CMK (cell line): ENCODE measurements around the gene SKIC2.
A peak's percentile ranks its signal among the peaks of the same experiment; 100 is the strongest.
"Not testable (repeated sequence)": the region's sequence is repeated elsewhere in the genome, so short reads cannot be mapped to it uniquely, and the experiment has no call there.

Experiments
- DNase-seq: peaks from one replicate; pipeline ENCODE4 v3.0.0-alpha.2; 2010; ENCODE audit warnings: low read depth

Gene SKIC2

DNA sequence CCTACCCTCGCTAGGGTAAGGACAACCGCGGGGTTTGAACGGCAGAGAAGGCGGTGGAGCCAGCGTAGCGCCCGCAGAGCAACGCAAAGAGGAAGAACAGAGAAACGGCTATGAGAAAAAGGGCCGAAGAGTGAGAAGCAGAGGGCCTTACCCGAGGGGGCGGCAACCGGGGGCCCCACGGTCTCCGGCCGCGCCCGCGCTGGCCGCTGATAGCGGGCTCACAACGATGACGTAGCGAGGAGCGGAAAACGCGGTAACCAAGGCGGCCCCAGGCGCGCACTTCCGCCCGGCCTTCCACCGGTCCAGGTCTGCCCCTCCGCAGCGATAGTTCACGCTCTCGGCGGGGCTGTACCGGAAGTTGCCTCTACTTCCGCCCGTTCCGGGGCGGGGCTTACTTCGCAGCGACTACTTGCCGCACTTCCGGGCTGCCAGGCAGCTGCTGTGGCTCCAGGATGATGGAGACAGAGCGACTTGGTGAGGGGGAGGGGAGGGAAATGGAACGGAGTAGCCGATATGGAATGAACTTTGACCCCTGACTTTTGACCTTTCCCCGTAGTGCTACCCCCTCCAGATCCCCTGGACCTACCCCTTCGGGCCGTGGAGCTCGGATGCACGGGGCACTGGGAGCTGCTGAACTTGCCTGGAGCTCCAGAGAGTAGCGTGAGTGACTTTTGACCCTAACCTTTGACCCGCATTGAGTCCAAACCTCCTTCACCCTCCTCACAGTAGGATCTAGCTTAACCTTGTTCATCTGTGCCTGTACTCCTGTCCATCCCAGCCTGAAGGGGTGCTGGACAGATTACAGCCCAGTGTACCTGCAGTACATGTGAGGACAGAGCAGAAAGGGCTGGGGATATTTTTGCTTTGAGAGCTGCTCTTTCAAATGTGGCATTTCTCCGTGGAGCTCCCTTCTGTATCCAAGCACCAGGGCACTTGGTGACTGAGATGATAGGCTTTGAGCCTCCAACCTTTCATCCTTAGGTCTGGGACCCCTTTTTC, at the start of gene SKIC2, which contains the start of gene NELFE:
Gene SKIC2, plus strand, starts transcription at position 435 of the 999 bp plus-strand sequence. Its CDS starts 18 bp downstream, at position 453.
Gene NELFE, minus strand, starts transcription at position 231 of the 999 bp plus-strand sequence. CDS start 525 bp downstream, outside the sequence.
- DNase-seq, result peak; percentile 96

DNA sequence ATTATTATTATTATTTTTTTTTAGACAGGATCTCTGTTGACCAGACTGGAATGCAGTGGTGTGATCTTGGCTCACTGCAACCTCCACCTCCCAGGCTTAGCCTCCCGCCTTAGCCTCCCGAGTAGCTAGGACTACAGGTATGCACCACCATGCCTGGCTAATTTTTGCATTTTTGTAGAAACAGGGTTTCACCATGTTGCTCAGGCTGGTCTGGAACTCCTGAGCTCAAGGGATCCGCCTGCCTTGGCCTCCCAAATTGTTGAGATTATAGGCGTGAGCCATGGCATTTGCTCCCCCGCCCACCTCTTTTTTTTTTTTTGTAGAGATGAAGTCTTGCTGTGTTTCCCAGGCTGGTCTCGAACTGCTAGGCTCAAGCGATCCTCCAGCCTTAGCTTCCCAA, 49.7 kb upstream of the SKIC2 start:
- DNase-seq, result not testable (repeated sequence)

GRCh38 chr6:31911826-31912585, 47.0 kb upstream of the SKIC2 start:
- DNase-seq, result no peak

GRCh38 chr6:31915351-31915750, 43.6 kb upstream of the SKIC2 start:
- DNase-seq, result no peak

DNA sequence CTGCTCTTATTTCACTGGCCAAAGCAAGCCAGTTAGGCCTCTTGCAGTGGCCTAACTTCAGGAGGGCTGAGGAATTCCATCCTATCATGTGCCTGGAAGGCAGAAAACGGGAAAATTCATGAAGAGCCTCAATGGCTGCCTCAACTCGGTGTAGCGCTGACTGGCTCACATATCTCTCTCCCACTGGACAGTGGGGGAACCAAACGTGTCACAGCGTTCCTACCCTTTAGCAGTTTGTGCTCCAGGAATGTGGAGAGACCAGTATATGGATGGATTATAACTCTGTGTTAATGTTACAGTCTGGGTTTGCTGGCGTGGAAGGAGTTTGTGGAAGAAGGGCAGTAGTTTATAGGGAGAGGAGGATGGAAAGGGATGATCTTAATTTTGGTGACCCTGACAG, 43.2 kb upstream of the SKIC2 start:
- DNase-seq, result no peak

DNA sequence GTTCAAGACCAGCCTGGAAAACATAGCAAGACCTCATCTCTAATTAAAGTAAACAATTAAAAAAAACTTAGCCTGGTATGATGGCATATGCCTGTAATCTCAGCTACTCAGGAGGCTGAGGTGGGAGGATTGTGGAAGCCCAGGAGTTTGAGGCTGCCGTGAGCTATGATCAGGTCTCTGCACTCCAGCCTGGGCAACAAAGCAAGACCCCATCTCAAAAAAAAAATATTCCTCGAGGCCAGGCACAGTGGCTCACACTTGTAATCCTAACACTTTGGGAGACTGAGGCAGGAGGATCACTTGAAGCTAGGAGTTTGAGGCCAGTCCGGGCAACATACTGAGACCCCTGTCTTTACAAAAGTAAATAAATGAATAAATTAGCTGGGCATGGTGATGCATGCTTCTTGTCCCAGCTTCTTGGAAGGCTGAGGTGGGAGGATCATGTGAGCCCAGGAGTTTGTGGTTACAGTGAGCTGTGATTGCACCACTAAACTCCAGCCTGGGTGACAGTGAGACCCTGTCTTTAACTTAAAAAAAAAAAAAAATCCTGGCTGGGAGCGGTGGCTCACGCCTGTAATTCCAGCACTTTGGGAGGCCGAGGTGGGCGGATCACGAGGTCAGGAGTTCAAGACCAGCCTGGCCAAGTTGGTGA, 40.8 kb upstream of the SKIC2 start:
- DNase-seq, result no peak

GRCh38 chr6:31919624-31920303, 39.2 kb upstream of the SKIC2 start:
- no peak for DNase-seq

GRCh38 chr6:31920811-31921210, 38.2 kb upstream of the SKIC2 start:
- DNase-seq, result no peak

DNA sequence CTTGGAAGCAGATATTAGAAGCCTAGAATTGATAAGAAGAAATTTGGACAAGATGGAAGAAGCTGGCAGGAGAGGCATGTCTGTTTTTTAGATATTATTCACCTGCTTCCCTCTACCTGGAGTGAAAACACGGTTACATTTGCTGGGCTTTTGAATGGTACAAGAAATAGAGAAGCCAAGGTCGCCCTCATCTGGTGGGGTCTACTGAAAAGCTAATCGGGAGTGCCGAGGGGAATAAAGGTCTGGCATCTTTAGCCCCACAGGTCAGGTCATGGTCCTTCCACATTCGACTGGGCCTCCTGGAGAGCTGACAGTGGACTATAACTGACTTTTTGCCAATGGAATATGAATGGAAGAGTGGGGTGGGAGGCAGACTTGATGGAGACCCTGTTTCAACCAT, 36.0 kb upstream of the SKIC2 start:
- no peak for DNase-seq

- no peak for DNase-seq
Observed at GRCh38 chr6:31927242-31927862, 31.6 kb upstream of the SKIC2 start, which contains the start of gene C2. Gene C2 (plus strand): TSS chr6:31927717. CDS start chr6:31927753, 36 bp downstream.

DNA sequence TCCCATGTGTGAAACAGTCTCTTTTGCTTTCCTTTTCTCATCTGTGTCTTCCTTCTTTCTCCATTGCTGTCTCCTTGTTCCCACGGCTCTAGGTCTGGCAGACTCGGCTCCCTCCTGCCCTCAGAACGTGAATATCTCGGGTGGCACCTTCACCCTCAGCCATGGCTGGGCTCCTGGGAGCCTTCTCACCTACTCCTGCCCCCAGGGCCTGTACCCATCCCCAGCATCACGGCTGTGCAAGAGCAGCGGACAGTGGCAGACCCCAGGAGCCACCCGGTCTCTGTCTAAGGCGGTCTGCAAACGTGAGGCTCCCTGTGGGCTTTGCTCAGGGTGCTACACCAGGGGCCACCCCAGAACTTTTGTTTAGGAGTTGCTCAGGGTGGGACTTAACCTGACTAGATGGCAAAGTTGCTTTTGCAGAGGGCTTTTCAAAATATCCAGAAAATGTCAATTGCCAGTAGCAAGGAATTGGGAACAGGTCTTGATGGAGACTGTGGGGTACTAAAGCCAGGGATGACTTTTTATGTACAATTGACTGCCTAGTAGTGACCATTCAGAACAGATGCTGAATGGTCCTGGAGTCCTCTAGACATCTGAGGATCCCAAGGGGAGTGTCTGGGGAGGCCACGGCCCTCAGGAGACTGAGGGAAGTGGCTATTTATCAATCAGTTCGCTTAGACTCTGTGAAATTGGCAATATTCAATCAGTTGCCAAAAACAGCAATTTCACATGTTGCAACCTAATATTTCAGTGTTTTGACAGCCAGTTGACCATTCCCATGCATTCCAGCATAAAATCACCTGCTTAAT, 30.9 kb upstream of the SKIC2 start:
- DNase-seq, result no peak

DNA sequence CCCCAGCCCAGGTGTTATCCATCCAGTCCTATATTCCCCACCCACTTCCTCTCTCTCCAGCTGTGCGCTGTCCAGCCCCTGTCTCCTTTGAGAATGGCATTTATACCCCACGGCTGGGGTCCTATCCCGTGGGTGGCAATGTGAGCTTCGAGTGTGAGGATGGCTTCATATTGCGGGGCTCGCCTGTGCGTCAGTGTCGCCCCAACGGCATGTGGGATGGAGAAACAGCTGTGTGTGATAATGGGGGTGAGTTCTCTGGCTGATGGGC, 30.4 kb upstream of the SKIC2 start:
- no peak for DNase-seq

DNA sequence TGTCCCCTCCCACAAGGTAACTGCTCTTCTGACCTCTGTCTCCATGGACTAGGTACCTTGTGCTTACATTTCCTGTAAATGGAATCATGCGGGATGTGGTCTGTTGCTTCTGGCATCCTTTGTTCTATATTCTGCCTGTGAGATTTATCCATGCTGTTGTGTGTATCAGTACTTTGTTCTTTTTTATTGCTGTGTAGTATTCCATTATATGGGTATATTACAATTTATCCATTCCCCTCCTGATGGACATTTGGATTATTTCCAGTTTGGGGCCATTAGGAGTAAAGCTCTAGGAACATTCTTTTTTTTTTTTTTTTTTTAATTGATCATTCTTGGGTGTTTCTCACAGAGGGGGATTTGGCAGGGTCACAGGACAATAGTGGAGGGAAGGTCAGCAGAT, 28.0 kb upstream of the SKIC2 start:
- DNase-seq, result no peak

GRCh38 chr6:31932137-31932536, 26.8 kb upstream of the SKIC2 start:
- not testable (repeated sequence) for DNase-seq

- no peak for DNase-seq
Observed at GRCh38 chr6:31933537-31933936, 25.4 kb upstream of the SKIC2 start.

DNA sequence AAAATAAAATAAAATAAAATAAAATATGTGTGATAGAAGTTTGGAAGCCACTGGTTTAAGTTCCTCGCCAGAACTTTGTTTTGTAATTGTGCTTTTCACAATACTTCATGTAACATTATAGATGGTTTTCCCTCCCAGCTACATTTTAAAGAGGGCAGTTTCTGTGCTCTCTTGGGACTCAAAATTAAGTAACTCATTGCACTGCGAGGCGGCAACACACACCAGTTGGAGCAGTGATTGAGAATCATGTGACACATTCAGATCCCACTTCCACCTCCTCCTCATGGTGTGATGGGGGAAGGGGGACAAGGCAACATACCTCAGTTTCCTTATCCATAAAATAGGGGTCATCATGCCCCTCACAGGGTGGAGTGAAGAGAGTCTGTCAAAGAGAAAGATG, 24.0 kb upstream of the SKIC2 start:
- no peak for DNase-seq

- no peak for DNase-seq
Observed at GRCh38 chr6:31935823-31936222, 23.2 kb upstream of the SKIC2 start.

DNA sequence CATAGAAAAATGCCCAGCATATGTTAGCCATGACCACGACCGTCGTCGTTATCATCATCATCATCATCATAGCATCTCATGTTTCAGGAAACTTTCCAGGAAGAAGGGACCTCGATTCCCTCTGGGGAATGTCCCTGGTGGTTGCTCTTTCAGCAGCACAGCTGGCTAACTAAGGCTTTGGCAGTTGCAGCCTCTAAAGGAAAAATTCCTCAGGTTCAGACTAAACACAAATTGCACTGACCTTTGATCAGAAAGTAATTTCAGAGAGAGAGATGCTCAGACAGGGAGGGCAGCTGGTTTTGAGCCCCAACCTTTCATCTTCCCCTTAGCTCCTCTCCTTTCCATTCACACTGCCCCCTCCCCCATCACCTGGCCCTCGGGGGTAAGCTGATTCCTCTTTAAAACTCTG, 18.7 kb upstream of the SKIC2 start:
- no peak for DNase-seq

DNA sequence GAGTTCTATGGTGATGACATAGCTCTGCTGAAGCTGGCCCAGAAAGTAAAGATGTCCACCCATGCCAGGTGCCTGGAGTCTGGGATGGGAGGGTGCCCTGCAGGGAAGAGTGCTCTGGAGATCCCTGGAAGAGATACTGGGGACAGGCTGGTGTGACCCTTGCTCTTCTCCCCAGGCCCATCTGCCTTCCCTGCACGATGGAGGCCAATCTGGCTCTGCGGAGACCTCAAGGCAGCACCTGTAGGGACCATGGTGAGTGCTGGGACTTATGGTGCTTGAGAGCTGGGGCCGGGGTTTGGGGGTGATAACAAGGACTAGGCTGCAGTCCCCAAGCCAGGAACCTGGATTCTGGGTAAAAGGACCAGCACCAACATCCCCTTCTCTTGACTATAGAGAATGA, 15.2 kb upstream of the SKIC2 start:
- no peak for DNase-seq

GRCh38 chr6:31945154-31945506, 13.8 kb upstream of the SKIC2 start:
- DNase-seq, result no peak
